Stromal cell of bone marrow (primary cell): Measurements from ENCODE around the gene NDUFC1.
A peak's percentile ranks its signal among the peaks of the same experiment; 100 is the strongest.
"Not testable (repeated sequence)": the region's sequence is repeated elsewhere in the genome, so short reads cannot be mapped to it uniquely, and the experiment has no call there.

Source experiments
- DNase-seq: peaks from one replicate; pipeline ENCODE4 v3.0.0-alpha.2; 2012; ENCODE audit warnings: low read depth

Gene NDUFC1

DNA sequence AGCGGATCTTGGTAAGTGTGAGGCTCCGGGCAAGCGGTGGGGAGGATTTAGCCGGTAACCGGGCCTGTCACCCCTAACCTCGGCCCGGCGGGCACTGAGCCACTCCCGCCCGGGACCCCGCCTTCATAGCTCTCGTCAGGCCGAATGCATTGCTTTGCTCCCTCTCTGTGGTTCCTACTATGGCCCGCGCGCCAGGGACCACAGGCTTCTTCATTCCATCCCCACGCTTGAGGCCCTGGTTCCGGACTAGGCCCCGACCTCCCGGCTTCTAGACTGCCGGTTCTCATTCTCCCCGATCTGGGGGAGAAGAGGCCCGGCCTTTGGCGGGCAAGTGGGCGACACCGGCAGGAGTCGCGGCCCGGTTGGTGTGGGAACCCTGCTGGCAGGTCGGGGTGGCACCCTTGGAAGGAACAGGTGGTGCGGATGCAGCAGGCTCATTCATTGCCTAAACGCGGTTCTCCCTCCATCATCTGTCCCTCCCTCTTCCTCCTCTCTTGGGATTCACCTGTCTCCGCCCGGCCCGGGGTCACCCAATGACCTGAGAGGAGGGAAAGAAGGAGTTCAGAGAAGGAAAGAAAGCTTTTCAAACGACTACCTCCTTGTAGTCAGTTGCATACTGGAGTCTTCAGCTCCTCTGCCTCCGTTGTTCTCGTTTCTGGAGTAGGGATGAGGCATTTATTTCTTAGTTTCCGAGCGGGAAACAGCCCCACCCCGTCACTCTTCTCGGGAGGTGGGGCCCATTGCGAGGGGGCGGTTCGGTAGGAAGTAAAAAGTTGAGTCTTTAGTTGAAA, at the start of gene NDUFC1:
TSS of gene NDUFC1 (minus strand) at position 657 of the 791 bp plus-strand sequence. CDS start 6,679 bp downstream, outside the sequence.
- no peak for DNase-seq

DNA sequence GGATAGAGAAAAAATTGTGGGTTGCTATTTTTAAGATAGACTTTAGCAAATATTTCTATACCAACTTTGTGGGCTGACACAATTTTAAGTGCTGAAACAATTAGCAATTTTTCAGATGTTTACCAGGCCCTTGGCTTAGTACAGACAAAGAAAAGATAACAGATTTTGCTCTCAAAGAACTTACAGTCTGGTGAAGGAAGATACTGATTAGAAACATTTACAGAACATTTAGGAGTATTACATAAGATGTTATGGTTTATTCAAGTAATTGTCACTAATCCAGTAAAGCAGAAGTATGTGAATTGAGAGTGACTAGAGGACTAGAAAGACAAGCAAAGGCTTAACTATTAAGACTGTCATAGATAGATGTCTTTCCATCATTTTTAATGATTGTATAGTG, 35.3 kb upstream of the NDUFC1 start:
- DNase-seq = no peak

DNA sequence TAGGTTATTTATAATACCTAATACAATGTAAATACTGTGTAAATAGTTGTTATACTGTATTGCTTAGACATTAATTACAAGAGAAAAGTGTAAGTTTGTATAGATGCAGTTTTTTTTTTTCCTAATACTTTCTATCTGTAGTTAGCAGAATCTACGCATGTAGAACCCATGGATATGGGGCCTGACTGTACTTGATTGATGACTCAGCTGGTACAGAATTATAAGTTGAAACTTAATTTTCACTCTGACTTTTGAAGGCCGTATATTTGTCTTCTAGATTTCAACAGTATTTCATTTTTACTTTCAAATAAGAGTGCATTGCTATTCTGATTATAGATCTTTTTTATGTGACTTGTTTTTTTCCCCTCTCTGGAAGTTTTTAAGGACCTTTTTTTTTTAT, 30.8 kb upstream of the NDUFC1 start:
- no peak for DNase-seq

DNA sequence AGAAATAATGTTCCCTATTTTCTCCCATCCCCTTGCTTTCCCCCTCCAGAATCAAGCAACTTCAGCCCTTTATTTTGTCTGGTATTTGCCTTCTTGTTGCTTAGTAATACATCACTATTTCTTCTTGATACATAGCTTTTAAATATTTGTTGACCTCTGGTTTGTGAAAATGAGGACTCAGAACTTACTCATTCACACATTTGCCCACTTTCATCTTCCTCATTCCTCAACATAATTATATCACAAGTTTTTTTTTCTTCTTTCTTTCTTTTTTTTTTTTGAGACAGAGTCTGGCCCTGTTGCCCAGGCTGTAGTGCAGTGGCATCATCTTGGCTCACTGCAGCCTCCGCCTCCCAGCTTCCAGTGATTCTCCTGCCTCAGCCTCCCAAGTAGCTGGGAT, 28.9 kb upstream of the NDUFC1 start:
- no peak for DNase-seq

DNA sequence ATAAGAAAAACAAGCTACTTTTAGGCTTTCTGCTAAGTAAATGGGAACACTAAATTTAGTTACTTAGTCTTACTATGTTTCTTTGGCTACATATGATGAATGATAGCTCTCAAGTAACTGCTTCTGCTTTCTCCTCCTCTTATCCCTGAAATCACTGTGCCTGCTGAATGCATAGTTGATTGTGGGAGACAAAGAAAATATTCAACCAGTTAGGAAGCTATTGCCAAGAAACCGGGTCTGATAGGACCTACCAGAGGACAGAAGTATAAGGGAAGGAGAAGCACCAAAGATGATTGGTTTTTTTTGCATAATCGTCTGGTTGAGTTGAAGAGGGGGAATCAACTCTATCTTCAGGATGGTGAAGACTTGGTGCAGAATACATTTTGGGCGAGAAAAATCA, 28.0 kb upstream of the NDUFC1 start:
- DNase-seq = no peak

GRCh38 chr4:139329665-139330200, 27.5 kb upstream of the NDUFC1 start:
- DNase-seq = no peak

GRCh38 chr4:139324620-139325019, 22.3 kb upstream of the NDUFC1 start:
- no peak for DNase-seq

GRCh38 chr4:139322541-139322940, 20.3 kb upstream of the NDUFC1 start:
- DNase-seq = not testable (repeated sequence)

- DNase-seq = not testable (repeated sequence)
These were observed 19.8 kb upstream of the NDUFC1 start for GRCh38 chr4:139322070-139322469.

DNA sequence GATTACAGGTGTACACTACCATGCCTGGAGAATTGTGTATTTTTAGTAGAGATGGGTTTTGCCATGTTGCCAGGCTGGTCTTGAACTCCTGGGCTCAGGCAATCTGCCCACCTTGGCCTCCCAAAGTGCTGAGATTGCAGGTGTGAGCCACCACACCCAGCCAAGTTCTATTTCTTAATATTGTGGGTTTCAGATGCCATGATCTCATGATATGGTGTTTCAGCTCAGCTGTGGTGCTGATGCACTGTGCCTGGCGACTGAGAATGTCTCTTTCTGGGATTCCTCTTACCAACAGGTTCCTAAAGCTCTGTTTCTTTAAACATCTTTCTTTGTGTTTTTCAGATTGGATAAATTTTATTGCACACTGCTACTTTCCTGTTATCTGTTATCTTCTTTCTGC, 17.3 kb upstream of the NDUFC1 start:
- DNase-seq = no peak

- DNase-seq = no peak
These were observed 15.4 kb upstream of the NDUFC1 start for GRCh38 chr4:139317635-139318034.

DNA sequence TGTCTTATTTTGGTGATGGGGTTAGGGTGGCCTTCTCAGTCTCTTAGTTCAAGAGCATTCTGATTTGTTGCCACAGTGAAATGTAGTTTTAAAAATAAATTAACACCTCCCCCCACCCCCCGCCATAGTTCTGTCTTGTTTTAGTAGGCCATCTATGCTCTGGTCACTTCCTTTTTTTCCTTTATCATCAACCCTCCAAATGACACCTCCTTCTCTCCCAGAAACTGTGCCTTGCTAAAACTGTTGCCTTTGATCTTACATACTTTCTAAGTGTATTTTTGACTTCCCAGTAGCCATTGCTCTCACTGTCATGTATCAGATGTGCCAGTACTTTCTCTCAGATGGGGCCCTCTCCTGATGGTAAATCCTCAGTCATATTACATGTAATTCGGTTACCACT, 14.5 kb upstream of the NDUFC1 start:
- DNase-seq = no peak

- DNase-seq = no peak
These were observed 13.0 kb upstream of the NDUFC1 start for GRCh38 chr4:139315221-139315675.

GRCh38 chr4:139314047-139314800, 11.9 kb upstream of the NDUFC1 start:
- no peak for DNase-seq

DNA sequence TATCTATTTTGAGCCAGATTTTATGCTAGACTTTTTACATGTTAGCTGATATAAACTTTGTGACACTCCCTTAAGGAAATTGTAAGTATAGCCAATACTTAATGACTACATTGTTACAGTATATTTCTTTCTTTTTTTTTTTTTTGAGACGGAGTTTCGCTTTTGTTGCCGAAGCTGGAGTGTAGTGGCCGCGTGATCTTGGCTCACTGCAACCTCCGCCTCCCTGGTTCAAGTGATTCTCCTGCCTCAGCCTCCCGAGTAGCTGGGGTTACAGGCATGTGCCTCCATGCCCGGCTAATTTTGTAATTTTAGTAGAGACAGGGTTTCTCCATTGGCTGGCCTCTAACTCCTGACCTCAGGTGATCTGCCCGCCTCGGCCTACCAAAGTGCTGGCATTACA, 11.1 kb upstream of the NDUFC1 start:
- DNase-seq = not testable (repeated sequence)

DNA sequence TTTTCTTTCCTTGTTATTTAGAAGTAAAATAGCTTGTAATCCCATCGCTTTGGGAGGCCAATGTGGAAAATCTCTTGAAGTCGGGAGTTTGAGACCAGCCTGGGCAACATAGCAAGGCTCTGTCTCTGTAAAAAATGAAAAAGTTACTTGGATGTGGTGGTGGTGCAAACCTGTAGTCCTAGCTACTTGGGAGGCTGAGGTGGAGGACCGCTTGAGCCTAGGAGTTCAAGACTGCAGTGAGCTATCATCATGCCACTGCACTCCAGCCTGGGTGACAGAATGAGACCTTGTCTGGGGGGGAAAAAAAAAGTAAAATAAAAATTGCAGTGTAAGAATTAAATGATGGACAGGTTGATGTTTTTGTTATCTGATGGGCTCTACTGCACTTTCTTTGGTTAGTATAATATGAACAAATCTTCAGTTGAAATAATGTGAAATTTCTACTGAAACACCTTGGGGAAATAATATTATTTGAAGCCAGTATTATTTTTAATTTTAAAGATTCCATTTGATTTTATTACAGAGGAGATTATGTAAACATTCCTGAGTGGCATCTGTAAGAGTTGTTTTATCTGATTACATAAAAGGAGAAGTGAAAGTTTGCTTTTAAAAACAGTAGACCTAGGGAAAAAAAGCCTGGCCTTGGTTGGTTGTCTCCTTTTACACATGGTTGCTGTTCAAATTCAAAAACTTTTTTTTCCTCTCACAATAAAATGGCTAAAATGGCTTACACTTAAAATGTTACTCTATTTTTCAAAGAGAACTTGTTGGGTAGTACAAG, 10.5 kb upstream of the NDUFC1 start:
- DNase-seq = no peak

DNA sequence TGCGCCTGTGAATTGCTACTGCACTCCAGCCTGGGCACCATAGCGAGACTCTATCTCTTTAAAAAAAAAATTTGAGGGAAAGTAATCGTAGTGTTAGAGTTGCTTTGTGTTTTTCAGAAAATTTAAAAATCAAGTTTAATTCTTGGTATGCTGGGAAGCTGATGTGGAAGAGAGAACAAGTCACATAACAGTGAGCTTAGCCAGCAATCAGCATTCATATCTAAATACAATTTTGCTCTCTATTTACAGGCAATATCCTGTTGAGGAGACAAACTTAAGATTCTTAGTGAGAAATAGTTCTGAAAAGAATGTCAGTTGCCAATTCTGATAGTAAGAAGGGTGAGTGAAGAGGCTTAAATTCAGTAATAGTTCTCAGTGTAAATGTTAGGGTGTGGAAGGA, 9.6 kb upstream of the NDUFC1 start:
- no peak for DNase-seq

- DNase-seq = no peak
These were observed 2.6 kb upstream of the NDUFC1 start for GRCh38 chr4:139304920-139305319.

- peak; percentile 96 for DNase-seq
These were observed 1.0 kb downstream of the NDUFC1 start, which contains the start of gene NAA15 for GRCh38 chr4:139301113-139301820. Gene NAA15 (plus strand): TSS chr4:139301505. CDS start chr4:139301778, 273 bp downstream.

DNA sequence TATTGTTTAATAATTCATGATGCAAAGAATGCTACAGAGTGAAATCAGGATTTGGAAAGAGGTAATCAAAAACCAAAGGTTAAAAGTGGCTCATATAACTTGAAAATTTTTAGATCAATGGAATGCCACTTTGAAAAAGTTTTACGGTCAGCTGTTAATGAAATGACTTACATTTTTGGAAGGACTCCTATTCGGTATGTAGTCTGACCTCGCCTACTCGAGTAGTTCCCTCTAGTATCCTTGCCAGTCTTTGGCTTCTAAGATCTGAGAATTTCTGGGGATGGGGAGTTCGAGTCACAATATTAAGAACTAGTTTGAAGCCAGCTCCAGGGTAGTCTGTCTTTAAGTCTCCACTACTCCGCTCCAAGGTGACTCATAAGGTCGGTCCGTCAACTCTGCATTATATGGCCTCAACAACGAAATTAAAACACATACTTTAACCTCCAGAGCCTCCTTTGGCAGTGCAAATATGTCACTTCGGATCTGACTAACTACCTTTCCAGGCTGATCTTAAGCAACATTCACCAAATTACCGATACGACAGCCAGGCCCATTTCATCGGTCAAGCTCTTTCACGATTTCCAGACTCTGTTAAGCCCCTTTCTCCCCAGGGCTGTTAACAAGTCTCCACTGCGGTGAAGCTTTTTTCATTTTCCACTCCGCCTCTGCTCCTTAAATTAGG, 1.7 kb downstream of the NDUFC1 start:
- no peak for DNase-seq

GRCh38 chr4:139299536-139299935, 2.7 kb downstream of the NDUFC1 start:
- no peak for DNase-seq
